Sigmoid colon (tissue), 7 donors: Measurements from ENCODE around the gene CFAP99. TPM values are rescaled to one million over a fixed set of nuclear protein-coding genes. Genes with fewer than 3 reads are reported as not detected.

Source experiments
- DNase-seq: peaks from one replicate; pipeline ENCODE4 v3.0.0-alpha.2; 2019
- H3K27ac ChIP-seq, 4 donors: fragments of 200-600 bp; sonication (generic); one replicate each; pipeline ENCODE4 v1.5.1; 2016 to 2019; ENCODE audit warnings: mild to moderate bottlenecking in 1 of 4
- H3K27me3 ChIP-seq, 3 donors: fragments of 200-600 bp; sonication (generic); one replicate each; pipeline ENCODE4 v1.5.1; 2019; ENCODE audit warnings: mild to moderate bottlenecking in 1 of 3
- H3K36me3 ChIP-seq, 4 donors: fragments of 200-600 bp; sonication (generic); one replicate each; pipeline ENCODE4 v1.5.1; 2016 to 2019
- H3K4me1 ChIP-seq, 4 donors: fragments of 200-600 bp; sonication (generic); one replicate each; pipeline ENCODE4 v1.5.1; 2017 to 2019
- H3K4me3 ChIP-seq, 4 donors: fragments of 200-600 bp; sonication (generic); one replicate each; pipeline ENCODE4 v1.5.1; 2017 to 2019; ENCODE audit warnings: mild to moderate bottlenecking in 2 of 4, moderate library complexity in 1 of 4
- H3K9me3 ChIP-seq, 4 donors: fragments of 200-600 bp in 3 of 4; sonication (generic) in 3 of 4; one replicate each; pipeline versions ENCODE4 v1.5.1 to v1.6.1; 2013 to 2019
- EP300 ChIP-seq, 4 donors: sonication (generic); formaldehyde crosslinking; IDR thresholded peaks; one replicate each; pipeline ENCODE4 v1.6.1; 2017; ENCODE audit warnings: antibody characterized with exemption in 4 of 4
- POLR2A ChIP-seq, 2 donors: fragments of 450-650 bp; IDR thresholded peaks; one replicate each; pipeline ENCODE4 v1.6.1; 2016; ENCODE audit warnings: antibody characterized with exemption in 2 of 2, mild to moderate bottlenecking in 2 of 2, moderate library complexity in 2 of 2
- POLR2AphosphoS5 ChIP-seq, 4 donors: sonication (generic); formaldehyde crosslinking; IDR thresholded peaks; one replicate each; pipeline ENCODE4 v1.6.1; 2017; ENCODE audit warnings: antibody characterized with exemption in 4 of 4
- WGBS, 2 donors: extraction: QIAGEN DNeasy Blood & Tissue Kit; methylation state at CpG; one replicate each; pipeline ENCODE4 v1.1.7; 2013; 5-methylcytosine and 5-hydroxymethylcytosine counted together
- intact Hi-C: fragments of 100-400 bp; cut with DNase I; formaldehyde crosslinking; loops from one replicate; pipeline ENCODE4 v1.15.1; 2023
- polyA plus RNA-seq, 3 donors: library from polyadenylated mRNA; stranded (reverse); fragments of 200-250 nt; gene quantifications; one replicate each; pipeline ENCODE4 v1.2.3, GENCODE V29; 2013
- total RNA-seq, 4 donors: library from RNA; depleted of rRNA; stranded (reverse); fragments of >200 nt; gene quantifications; one replicate each; pipeline ENCODE4 v1.1.0, GENCODE V29; 2016
- TF ChIP-seq, protein P1 (sequence below), 4 experiments: fragments of 450-650 bp in 3 of 4; fragments of 200-600 bp in 1 of 4; IDR thresholded peaks; one replicate each; pipeline ENCODE4 v1.5.1; 2016 to 2019; ENCODE audit warnings: antibody characterized with exemption in 4 of 4, mild to moderate bottlenecking in 3 of 4, moderate library complexity in 2 of 4
- donor health status: healthy with polysubstance abuse.
- donor health status: Bipolar disorder and iron deficiency.
- donor health status: healthy.

Gene CFAP99
- total and polyA plus RNA-seq, 7 donors, result 0.58 TPM; not detected in 6

DNA sequence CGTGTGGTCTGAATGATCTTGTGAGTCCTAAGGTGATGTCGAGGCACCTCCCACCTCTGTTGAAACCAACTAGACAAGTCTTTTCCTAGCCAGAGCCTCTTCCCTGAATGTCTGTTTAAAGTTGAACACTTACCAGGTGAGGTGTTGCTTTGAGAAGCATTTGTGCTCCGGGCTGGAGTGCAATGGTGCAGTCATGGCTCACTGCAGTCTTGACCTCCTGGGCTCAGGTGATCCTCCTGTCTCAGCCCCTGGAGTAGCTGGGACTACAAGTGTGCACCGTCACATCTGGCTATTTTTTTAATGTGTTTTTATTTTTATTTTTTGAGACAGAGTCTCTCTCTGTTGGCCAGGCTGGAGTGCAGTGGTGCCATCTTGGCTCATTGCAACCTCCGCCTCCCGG lies 68.2 kb downstream of the CFAP99 start:
- no peak overlapping the region for H3K4me3 ChIP-seq
- 88 to 92% methylated on average over 6 of the region's 6 CpGs for WGBS, 2 donors
- no peaks in the 10 kb centered on the region for H3K27me3 ChIP-seq
- intact Hi-C loops, result no loop called here
- no peak overlapping the region for H3K27ac ChIP-seq
- no peak for DNase-seq
- H3K36me3 ChIP-seq, result peaks cover 0 to 19% (median 12%) of the 10 kb centered on the region in 4 donors
- H3K4me1 ChIP-seq, result peaks cover 0 to 68% (median 50%) of the 10 kb centered on the region in 4 donors
- no peak for TF ChIP-seq EP300 (IDR thresholded peaks at IDR 0.05)
- TF ChIP-seq POLR2AphosphoS5 (IDR thresholded peaks at IDR 0.05), result no peak
- TF ChIP-seq, protein P1, sequence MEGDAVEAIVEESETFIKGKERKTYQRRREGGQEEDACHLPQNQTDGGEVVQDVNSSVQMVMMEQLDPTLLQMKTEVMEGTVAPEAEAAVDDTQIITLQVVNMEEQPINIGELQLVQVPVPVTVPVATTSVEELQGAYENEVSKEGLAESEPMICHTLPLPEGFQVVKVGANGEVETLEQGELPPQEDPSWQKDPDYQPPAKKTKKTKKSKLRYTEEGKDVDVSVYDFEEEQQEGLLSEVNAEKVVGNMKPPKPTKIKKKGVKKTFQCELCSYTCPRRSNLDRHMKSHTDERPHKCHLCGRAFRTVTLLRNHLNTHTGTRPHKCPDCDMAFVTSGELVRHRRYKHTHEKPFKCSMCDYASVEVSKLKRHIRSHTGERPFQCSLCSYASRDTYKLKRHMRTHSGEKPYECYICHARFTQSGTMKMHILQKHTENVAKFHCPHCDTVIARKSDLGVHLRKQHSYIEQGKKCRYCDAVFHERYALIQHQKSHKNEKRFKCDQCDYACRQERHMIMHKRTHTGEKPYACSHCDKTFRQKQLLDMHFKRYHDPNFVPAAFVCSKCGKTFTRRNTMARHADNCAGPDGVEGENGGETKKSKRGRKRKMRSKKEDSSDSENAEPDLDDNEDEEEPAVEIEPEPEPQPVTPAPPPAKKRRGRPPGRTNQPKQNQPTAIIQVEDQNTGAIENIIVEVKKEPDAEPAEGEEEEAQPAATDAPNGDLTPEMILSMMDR (IDR thresholded peaks at IDR 0.05), result no peak
- no peak for TF ChIP-seq POLR2A (IDR thresholded peaks at IDR 0.05)
- H3K9me3 ChIP-seq, result no peaks in the 10 kb centered on the region

DNA sequence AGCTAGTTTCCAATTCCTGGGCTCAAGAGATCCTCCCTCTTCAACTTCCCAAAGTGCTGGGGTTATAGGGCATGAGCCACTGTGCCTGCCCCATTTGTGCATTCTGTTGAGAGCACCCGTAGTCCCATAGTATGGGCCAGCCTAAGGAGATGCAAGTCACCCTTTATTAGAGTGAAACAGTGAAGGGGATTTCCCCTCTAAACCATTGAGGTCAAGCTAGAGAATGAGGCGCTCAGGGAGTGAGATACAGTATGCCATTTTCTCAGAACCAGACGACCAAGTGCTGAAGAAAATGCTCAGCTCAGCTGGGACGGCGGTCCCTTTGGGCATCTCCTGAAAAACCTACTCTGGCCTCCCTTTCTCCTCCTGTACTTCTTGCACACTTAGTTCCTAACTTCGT lies 68.9 kb downstream of the CFAP99 start:
- no peak overlapping the region for H3K4me3 ChIP-seq
- H3K4me1 ChIP-seq, result peaks cover 0 to 62% (median 44%) of the 10 kb centered on the region in 4 donors
- no peaks in the 10 kb centered on the region for H3K27me3 ChIP-seq
- WGBS, 2 donors, result 58 to 66% methylated on average over 6 of the region's 6 CpGs
- no peak for DNase-seq
- H3K36me3 ChIP-seq, result peaks cover 5 to 25% (median 12%) of the 10 kb centered on the region in 4 donors
- H3K27ac ChIP-seq, result no peak overlapping the region
- TF ChIP-seq EP300 (IDR thresholded peaks at IDR 0.05), result no peak
- TF ChIP-seq POLR2A (IDR thresholded peaks at IDR 0.05), result no peak
- TF ChIP-seq, protein P1 (IDR thresholded peaks at IDR 0.05), result no peak
- no peak for TF ChIP-seq POLR2AphosphoS5 (IDR thresholded peaks at IDR 0.05)
- no peaks in the 10 kb centered on the region for H3K9me3 ChIP-seq
- intact Hi-C loops, result no loop called here

DNA sequence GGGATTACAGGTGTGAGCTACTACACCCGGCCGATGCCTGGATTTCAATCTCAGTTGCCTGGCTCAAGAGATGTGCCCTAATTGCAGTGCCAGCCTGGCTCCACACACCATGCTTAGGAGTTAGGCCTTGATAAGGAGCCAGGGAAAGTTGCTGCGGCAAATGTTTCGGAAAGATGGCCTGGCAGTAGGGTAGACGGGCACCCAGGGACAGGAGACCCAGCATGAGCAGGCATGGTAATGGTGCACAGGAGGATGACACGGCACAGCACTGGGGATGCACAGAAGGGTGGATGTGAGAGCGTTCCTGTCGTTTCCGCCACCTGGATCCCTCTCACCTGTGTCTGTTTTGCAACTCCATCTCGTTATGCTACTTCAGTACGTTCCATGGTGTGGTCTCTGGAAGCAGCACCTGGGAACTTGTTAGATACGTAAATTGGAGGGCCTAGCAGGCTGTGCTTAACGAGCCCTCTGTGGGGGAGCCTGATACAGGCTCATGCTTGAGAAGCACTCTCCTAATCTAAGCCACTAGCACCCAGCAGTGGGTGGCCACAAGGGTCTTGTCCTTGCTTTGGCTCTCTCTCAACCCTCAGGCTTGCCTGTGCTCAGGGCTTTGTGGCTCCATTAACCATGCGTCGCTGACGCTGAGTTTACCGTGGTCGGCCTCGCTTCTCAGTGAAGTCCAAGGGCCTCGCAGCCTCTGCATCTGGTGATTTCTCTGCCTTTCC lies 70.5 kb downstream of the CFAP99 start:
- DNase-seq, result no peak
- peaks cover 0 to 46% (median 29%) of the 10 kb centered on the region in 4 donors for H3K4me1 ChIP-seq
- no peak for TF ChIP-seq POLR2AphosphoS5 (IDR thresholded peaks at IDR 0.05)
- TF ChIP-seq, protein P1 (IDR thresholded peaks at IDR 0.05), result no peak
- no peak for TF ChIP-seq EP300 (IDR thresholded peaks at IDR 0.05)
- TF ChIP-seq POLR2A (IDR thresholded peaks at IDR 0.05), result no peak

DNA sequence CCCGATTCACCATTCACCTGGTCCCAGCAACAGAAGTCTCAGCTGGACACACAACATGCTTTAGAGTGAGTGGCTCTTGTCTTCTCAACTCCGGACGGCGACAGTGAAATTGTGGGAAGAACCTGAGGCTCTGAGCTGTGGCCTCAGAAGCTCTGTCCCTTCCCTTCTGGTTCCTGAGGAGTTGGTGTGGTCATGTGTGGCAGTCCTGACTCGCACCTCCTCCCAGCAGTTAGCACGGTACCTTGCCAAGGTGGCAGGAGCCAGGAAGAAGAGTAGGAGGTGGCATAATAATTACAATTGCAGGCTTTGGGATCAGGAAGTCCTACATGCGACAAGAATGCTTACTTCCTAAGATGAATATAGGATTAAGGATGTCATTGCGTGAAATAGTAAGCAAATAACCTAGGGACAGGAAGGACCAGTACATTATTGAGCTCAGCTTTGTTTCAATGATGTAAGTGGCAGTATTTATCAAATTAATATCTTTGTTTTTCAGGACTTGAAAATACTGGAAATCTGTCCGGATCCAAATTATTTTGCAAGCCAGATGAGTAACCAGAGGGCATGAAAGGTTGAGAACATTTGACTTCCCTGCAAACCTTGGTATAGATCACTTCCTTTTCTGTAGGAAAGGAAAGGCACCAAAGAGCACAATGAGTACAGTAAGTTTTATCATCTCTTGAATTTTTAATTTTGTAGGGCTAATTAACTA lies 71.2 kb downstream of the CFAP99 start:
- TF ChIP-seq POLR2A (IDR thresholded peaks at IDR 0.05) (no peak), POLR2AphosphoS5 (IDR thresholded peaks at IDR 0.05) (no peak), EP300 (IDR thresholded peaks at IDR 0.05) (peak in 1 of 4 donors; percentile 30)
- no peaks in the 10 kb centered on the region for H3K9me3 ChIP-seq
- intact Hi-C loops, result no loop called here
- H3K27me3 ChIP-seq, result no peaks in the 10 kb centered on the region
- WGBS, 2 donors, result 90 to 92% methylated on average over 9 of the region's 9 CpGs
- H3K4me1 ChIP-seq, result peaks cover 0 to 45% (median 24%) of the 10 kb centered on the region in 4 donors
- H3K4me3 ChIP-seq, result no peak overlapping the region
- H3K36me3 ChIP-seq, result peaks cover 5 to 38% (median 15%) of the 10 kb centered on the region in 4 donors
- DNase-seq, result no peak
- H3K27ac ChIP-seq, result peak overlapping the region in 1 of 4 donors; percentile 23

More for the DNA sequence above, 70.5 kb downstream of the CFAP99 start:
- Histone ChIP-seq H3K27ac (no peak overlapping the region), H3K9me3 (no peaks in the 10 kb centered on the region), H3K4me3 (no peak overlapping the region), H3K27me3 (no peaks in the 10 kb centered on the region), H3K36me3 (peaks cover 5 to 33% (median 15%) of the 10 kb centered on the region in 4 donors)
- intact Hi-C loops, result no loop called here
- 93 to 94% methylated on average over 20 of the region's 20 CpGs for whole genome bisulfite sequencing, 2 donors

DNA sequence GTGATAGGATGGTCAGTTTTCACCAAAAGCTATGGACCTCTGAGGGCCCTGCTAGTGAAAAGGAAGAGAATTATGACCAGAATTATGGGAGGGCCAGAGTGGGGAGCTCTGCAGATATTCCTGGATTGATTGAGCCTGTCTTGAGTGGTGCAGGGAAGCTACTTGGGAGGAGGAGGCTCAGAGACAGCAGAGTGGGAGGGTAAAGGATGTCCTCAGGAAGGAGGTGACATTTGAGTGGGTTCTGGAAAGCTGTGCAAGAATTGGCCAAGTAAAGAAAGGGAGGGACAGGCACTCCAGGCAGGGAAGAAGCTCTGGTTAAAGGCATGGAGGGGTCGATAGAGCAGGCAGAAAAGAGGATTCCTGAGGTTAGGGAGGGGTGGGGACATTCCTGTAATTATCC lies 74.2 kb downstream of the CFAP99 start:
- Histone ChIP-seq H3K9me3 (no peaks in the 10 kb centered on the region), H3K27me3 (no peaks in the 10 kb centered on the region), H3K4me1 (peaks cover 0 to 20% (median 15%) of the 10 kb centered on the region in 4 donors), H3K4me3 (no peak overlapping the region), H3K36me3 (peaks cover 5 to 59% (median 20%) of the 10 kb centered on the region in 4 donors), H3K27ac (no peak overlapping the region)
- TF ChIP-seq EP300 (IDR thresholded peaks at IDR 0.05), result no peak
- TF ChIP-seq POLR2AphosphoS5 (IDR thresholded peaks at IDR 0.05), result no peak
- TF ChIP-seq, protein P1 (IDR thresholded peaks at IDR 0.05), result no peak
- no peak for TF ChIP-seq POLR2A (IDR thresholded peaks at IDR 0.05)
- no peak for DNase-seq
- 81 to 88% methylated on average over 1 of the region's 1 CpG for WGBS, 2 donors
- intact Hi-C loops, result no loop called here
